HG03460 (cell line): ENCODE measurements around the gene PKD1.

Experiments used
- ATAC-seq: cut with Tn5 transposase; IDR thresholded peaks from one replicate; pipeline ENCODE4 v1.9.1; 2021; ENCODE audit not compliant: unreplicated experiment

PKD1 gene

GRCh38 chr16:2090777-2091546 lies 44.7 kb downstream of the PKD1 start:
- no peak for ATAC-seq

- no peak for ATAC-seq
Measured at GRCh38 chr16:2090481-2090776, 45.3 kb downstream of the PKD1 start.

- no peak for ATAC-seq
Measured at GRCh38 chr16:2089706-2090480, 45.8 kb downstream of the PKD1 start.

GRCh38 chr16:2088759-2089358 lies 46.8 kb downstream of the PKD1 start:
- no peak for ATAC-seq

GRCh38 chr16:2087748-2088631 lies 47.7 kb downstream of the PKD1 start:
- no peak for ATAC-seq

GRCh38 chr16:2086812-2087747 lies 48.6 kb downstream of the PKD1 start:
- no peak for ATAC-seq

GRCh38 chr16:2086106-2086742 lies 49.5 kb downstream of the PKD1 start:
- ATAC-seq, result no peak

GRCh38 chr16:2085669-2086068 lies 50.0 kb downstream of the PKD1 start:
- no peak for ATAC-seq

GRCh38 chr16:2084895-2085625 lies 50.6 kb downstream of the PKD1 start:
- no peak for ATAC-seq

GRCh38 chr16:2083876-2084780 lies 51.6 kb downstream of the PKD1 start:
- no peak for ATAC-seq

- no peak for ATAC-seq
Measured at GRCh38 chr16:2083409-2083808, 52.3 kb downstream of the PKD1 start.

- ATAC-seq, result no peak
Measured at GRCh38 chr16:2082983-2083364, 52.7 kb downstream of the PKD1 start.

- ATAC-seq, result no peak
Measured at GRCh38 chr16:2082171-2082982, 53.3 kb downstream of the PKD1 start.

- no peak for ATAC-seq
Measured at GRCh38 chr16:2081201-2082084, 54.3 kb downstream of the PKD1 start.

- no peak for ATAC-seq
Measured at GRCh38 chr16:2079991-2080390, 55.7 kb downstream of the PKD1 start.

GRCh38 chr16:2079311-2079800 lies 56.3 kb downstream of the PKD1 start:
- no peak for ATAC-seq
